ENCODE data around the gene RNF44.

GRCh38 chr5:176491901-176492300, 45.3 kb downstream of the RNF44 start:
- TF ChIP-seq CTCF (IDR thresholded peaks at IDR 0.05) = no peak
- no peak for TF ChIP-seq POLR2A (IDR thresholded peaks at IDR 0.05)

All from heart left ventricle (tissue), 13 donors.